Panc1 (cell line): ENCODE data around the gene MON1B. TPM values are rescaled to one million over a fixed set of nuclear protein-coding genes. Genes with fewer than 3 reads are reported as not detected.

ENCODE experiments used
- ATAC-seq: fragments of 200-7000 bp; cut with Tn5 transposase; 2 replicates; pipeline ENCODE4 v1.9.1; 2020; ENCODE audit warnings: mild to moderate bottlenecking, moderate library complexity
- BruUV-seq: library from RNA; stranded (reverse); fragments of 400-500 nt; replicated peaks from 2 replicates; lab custom pipeline; 2021; lab: Mats Ljungman, UMichigan
- CTCF ChIA-PET: fragments of 300-600 bp; sonication (Branson Sonifier 250); formaldehyde crosslinking; loops from one replicate; lab custom pipeline; 2022; ENCODE audit warnings: antibody characterized with exemption; lab: Charles Lee
- POLR2A ChIA-PET: fragments of 300-600 bp; sonication (Branson Sonifier 250); formaldehyde crosslinking; loops from one replicate; lab custom pipeline; 2022; ENCODE audit warnings: antibody characterized with exemption; lab: Charles Lee
- DNase-seq: peaks from one replicate; pipeline ENCODE4 v3.0.0-alpha.2; 2010; ENCODE audit warnings: low read depth, low spot score
- H3K27ac ChIP-seq: 2 replicates; pipeline ENCODE4 v1.5.1; 2011; ENCODE audit warnings: mild to moderate bottlenecking, low read length, inconsistent platforms
- H3K27me3 ChIP-seq: fragments of 200-500 bp; sonication (Bioruptor generic); 2 replicates; pipeline ENCODE4 v1.6.0; 2014; ENCODE audit warnings: low read length, inconsistent platforms; ENCODE audit not compliant: control insufficient read depth, insufficient read depth
- H3K36me3 ChIP-seq: fragments of 200-500 bp; sonication (Bioruptor generic); 2 replicates; pipeline ENCODE4 v1.5.1; 2014; ENCODE audit warnings: inconsistent platforms, mild to moderate bottlenecking, low read length, moderate library complexity; ENCODE audit not compliant: control insufficient read depth, insufficient read depth
- H3K4me1 ChIP-seq: 2 replicates; pipeline ENCODE4 v1.5.1; 2011; ENCODE audit warnings: inconsistent platforms, mild to moderate bottlenecking, low read length, moderate library complexity; ENCODE audit not compliant: control insufficient read depth, insufficient read depth
- H3K4me3 ChIP-seq, 2 experiments: 2 replicates each; pipeline ENCODE4 v1.5.1; 2011 to 2012; ENCODE audit warnings: low read depth in 2 of 2, low read length in 2 of 2, mild to moderate bottlenecking in 2 of 2, inconsistent platforms in 1 of 2, moderate library complexity in 1 of 2
- H3K9me3 ChIP-seq: fragments of 200-500 bp; sonication (Bioruptor generic); 2 replicates; pipeline ENCODE4 v1.5.1; 2014; ENCODE audit warnings: low read depth, mild to moderate bottlenecking, inconsistent platforms, low read length, moderate library complexity; ENCODE audit not compliant: control insufficient read depth, insufficient read depth
- CTCF ChIP-seq: fragments of 450-650 bp; IDR thresholded peaks from 2 replicates; pipeline ENCODE4 v1.5.1; 2017; ENCODE audit warnings: mild to moderate bottlenecking
- POLR2AphosphoS5 ChIP-seq: IDR thresholded peaks from 2 replicates; pipeline ENCODE4 v1.6.1; 2012; ENCODE audit warnings: mild to moderate bottlenecking, low read depth, low read length, moderate library complexity
- REST ChIP-seq, 2 experiments: IDR thresholded peaks; 2 replicates each; pipeline ENCODE4 v1.6.1; 2011 to 2012; ENCODE audit warnings: low read depth in 2 of 2, control low read depth in 1 of 2, low read length in 1 of 2, mild to moderate bottlenecking in 1 of 2, moderate library complexity in 1 of 2; ENCODE audit not compliant: insufficient read depth in 1 of 2
- SIN3A ChIP-seq: IDR thresholded peaks from 2 replicates; pipeline ENCODE4 v1.6.1; 2012; ENCODE audit warnings: low read depth, mild to moderate bottlenecking, low read length, moderate library complexity, borderline replicate concordance; ENCODE audit not compliant: insufficient read depth
- TCF7L2 ChIP-seq: IDR thresholded peaks from 2 replicates; pipeline ENCODE4 v1.6.1; 2011; ENCODE audit warnings: mild to moderate bottlenecking, low read depth, low read length, inconsistent platforms
- in situ Hi-C: cut with HindIII; loops from 2 replicates; pipeline ENCODE4 v1.10.0; 2016; ENCODE audit warnings: low sequenced_read_pairs, low pct_unique_long_range_greater_than_20kb
- intact Hi-C: fragments of 100-400 bp; cut with micrococcal nuclease; formaldehyde crosslinking; loops from one replicate; pipeline ENCODE4 v1.10.0; 2022; ENCODE audit not compliant: unreplicated experiment
- total RNA-seq: library from RNA; stranded (reverse); gene quantifications from one replicate; pipeline ENCODE4 v1.2.1, GENCODE V29; 2021; ENCODE audit not compliant: unreplicated experiment

The MON1B gene
- total RNA-seq, 1 experiment from 2014 or later = 62.9 TPM

GRCh38 chr16:77190190-77190477 lies 856 bp upstream of the MON1B start:
- ChIA-PET POLR2A (no interaction called here), CTCF (no interaction called here)
- peaks cover 9% of the 10 kb centered on the region; the same call in 1 of the 2 replicates for H3K36me3 ChIP-seq
- TF ChIP-seq POLR2AphosphoS5 (no peak), TCF7L2 (no peak), SIN3A (no peak), REST (IDR thresholded peaks at IDR 0.05; ENCODE audit: insufficient read depth in 1 of 2, low read depth in 2 of 2, low read length in 1 of 2) (no peak), CTCF (no peak)
- peak overlapping the region; percentile 97 to 98 for H3K4me3 ChIP-seq
- no peaks in the 10 kb centered on the region for H3K27me3 ChIP-seq
- peak overlapping the region; percentile 80 for H3K27ac ChIP-seq
- H3K9me3 ChIP-seq = no peaks in the 10 kb centered on the region
- no TSS peak for BruUV-seq
- ATAC-seq (no peak), DNase-seq (no peak)
- intact Hi-C loops = no loop called here
- in situ Hi-C loops = no loop called here
- H3K4me1 ChIP-seq = 0 out of 2 replicates have a peak, but pooled peaks cover 6% of the 10 kb centered on the region

- TSS peak; percentile 93 for BruUV-seq
- TF ChIP-seq REST (IDR thresholded peaks at IDR 0.05; ENCODE audit: insufficient read depth in 1 of 2, low read depth in 2 of 2, low read length in 1 of 2) = no peak
- TF ChIP-seq POLR2AphosphoS5 = peak; percentile 12; the same call in 1 of the 2 replicates
- Histone ChIP-seq H3K36me3 (peaks cover 9% of the 10 kb centered on the region; the same call in 1 of the 2 replicates), H3K27me3 (no peaks in the 10 kb centered on the region), H3K27ac (peak overlapping the region; percentile 91), H3K4me3 (peak overlapping the region; percentile 97 to 98), H3K9me3 (no peaks in the 10 kb centered on the region), H3K4me1 (0 out of 2 replicates have a peak, but pooled peaks cover 6% of the 10 kb centered on the region)
- in situ Hi-C loops = no loop called here
- CTCF ChIA-PET = no interaction called here
- POLR2A ChIA-PET = interaction anchor here (0.6 kb wide), 1 partner anchor 1640 kb away, joined by 3 read pairs; no protein-coding TSS in a partner anchor
- intact Hi-C loops = no loop called here
- DNase-seq = no peak
- no peak for ATAC-seq
Measured at GRCh38 chr16:77191259-77191969, 424 bp downstream of the MON1B start.
